HG03520 (cell line): ENCODE results near the gene EP400.
"Not testable (repeated sequence)": the region's sequence is repeated elsewhere in the genome, so short reads cannot be mapped to it uniquely, and the experiment has no call there.

Source experiments
- ATAC-seq: cut with Tn5 transposase; IDR thresholded peaks from one replicate; pipeline ENCODE4 v1.9.1; 2021; ENCODE audit warnings: mild to moderate bottlenecking, moderate library complexity; ENCODE audit not compliant: unreplicated experiment

Gene EP400

GRCh38 chr12:132040906-132041606 lies 91.3 kb downstream of the EP400 start:
- ATAC-seq: no peak

DNA sequence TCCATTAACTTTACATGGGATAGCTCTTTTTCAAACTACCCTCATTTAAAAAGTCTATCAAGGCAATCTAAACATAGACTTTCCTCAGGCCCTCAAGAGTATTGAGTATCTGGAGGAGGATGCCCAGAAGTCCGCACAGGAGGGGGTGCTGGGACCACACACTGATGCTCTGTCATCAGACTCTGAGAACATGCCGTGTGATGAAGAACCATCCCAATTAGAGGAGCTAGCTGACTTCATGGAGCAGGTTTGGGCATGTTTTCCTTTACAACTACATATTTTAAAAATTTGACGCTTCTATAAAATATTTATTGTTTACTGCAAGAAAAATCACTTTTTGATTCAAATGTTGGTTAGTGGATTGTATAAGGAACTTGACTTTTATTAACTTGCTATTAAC lies 93.5 kb downstream of the EP400 start:
- no peak for ATAC-seq

DNA sequence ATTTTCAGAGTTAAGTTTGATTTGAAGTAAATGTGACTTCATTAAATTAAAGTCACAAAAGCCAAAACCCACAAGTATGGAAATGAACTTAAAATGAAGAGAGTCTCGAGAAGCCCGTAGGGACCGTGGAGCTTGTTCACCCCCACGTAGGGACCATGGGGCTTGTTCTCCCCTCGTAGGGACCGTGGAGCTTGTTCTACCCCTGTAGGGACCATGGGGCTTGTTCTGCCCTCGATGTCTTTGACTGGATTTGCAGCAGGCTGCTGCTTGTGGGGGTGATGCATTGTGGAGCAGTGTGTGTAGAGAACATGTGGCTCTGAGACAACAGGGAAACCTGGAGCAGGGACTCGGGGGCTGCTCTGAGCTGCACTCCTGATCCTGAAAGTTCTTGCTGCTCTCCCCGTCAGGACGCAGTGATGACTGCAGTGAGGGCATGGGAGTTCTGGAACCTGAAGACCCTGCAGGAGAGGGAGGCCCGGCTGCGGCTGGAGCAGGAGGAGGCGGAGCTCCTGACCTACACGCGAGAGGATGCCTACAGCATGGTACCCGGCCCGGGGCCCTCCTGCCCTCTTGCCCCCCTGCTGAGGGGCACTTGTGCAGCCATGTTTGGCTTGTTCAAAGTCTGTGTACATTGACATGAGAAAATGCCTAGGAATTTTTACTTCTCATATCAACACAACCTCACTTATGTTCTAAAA lies 94.2 kb downstream of the EP400 start:
- ATAC-seq: no peak

DNA sequence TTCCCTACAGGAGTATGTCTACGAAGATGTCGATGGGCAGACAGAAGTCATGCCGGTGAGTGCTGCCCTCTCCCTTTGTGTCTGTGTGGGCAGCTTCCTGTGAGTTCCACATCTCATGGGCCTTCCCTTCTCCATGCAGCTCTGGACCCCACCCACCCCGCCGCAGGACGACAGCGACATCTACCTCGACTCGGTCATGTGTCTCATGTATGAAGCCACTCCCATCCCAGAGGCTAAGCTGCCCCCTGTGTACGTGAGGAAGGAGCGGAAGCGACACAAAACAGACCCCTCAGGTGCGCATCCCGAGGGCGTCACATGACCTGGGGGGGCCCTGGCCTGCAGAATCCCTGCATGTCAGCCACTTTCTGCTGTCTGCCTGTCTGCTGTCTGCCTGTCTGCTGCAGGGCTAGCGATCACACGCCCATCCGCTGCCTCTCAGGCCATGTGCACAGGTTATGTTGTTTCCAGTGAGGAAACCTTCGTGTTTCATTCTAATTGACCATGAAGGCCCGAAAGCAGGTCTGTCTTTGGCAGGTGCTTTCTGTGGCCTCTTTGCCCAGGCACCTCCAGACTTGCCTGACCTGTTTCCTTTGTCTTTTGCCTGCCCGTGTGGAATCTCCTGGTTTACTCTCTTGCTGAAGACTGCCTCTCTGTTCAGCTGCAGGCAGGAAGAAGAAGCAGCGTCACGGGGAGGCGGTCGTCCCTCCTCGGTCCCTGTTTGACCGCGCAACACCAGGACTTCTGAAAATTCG lies 95.1 kb downstream of the EP400 start:
- no peak for ATAC-seq

- ATAC-seq: no peak
These were observed 96.0 kb downstream of the EP400 start for GRCh38 chr12:132045751-132046150.

DNA sequence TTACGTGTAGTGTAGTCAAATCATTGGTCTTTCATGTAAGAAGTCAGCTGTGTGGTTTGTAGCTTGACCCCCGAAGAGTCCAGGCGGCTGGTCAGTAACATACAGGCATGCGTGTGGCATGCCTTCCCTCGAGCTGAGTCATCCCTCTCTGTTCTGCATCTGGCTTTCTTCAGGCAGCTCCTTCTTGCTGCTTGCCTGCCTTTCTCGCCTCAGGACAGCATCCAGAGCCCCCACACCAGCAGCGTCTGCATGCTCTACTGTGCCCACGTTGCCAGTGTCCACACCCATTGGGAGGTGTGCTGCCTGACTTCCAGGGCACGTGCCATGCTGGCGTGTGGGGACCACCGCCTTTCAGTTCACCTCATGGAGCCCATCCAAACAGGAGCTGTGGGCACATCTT lies 96.8 kb downstream of the EP400 start:
- no peak for ATAC-seq

DNA sequence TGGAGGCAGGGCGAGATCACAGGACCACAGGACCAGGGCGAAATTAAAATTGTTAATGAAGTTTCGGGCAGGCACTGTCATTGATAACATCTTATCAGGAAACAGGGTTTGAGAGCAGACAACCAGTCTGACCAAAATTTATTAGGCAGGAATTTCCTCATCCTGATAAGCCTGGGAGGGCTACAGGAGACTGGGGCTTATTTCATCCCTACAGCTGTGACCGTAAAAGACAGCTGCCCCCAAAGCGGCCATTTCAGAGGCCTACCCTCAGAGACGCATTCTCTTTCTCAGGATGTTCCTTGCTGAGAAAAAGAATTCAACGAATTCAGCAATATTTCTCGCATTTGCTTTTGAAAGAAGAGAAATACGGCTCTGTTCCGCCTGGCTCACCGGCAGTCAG lies 97.9 kb downstream of the EP400 start:
- ATAC-seq: not testable (repeated sequence)

GRCh38 chr12:132049442-132049841 lies 99.7 kb downstream of the EP400 start:
- no peak for ATAC-seq

GRCh38 chr12:132049876-132050275 lies 100.1 kb downstream of the EP400 start:
- no peak for ATAC-seq

- ATAC-seq: not testable (repeated sequence)
These were observed 102.0 kb downstream of the EP400 start for GRCh38 chr12:132051718-132052117.

DNA sequence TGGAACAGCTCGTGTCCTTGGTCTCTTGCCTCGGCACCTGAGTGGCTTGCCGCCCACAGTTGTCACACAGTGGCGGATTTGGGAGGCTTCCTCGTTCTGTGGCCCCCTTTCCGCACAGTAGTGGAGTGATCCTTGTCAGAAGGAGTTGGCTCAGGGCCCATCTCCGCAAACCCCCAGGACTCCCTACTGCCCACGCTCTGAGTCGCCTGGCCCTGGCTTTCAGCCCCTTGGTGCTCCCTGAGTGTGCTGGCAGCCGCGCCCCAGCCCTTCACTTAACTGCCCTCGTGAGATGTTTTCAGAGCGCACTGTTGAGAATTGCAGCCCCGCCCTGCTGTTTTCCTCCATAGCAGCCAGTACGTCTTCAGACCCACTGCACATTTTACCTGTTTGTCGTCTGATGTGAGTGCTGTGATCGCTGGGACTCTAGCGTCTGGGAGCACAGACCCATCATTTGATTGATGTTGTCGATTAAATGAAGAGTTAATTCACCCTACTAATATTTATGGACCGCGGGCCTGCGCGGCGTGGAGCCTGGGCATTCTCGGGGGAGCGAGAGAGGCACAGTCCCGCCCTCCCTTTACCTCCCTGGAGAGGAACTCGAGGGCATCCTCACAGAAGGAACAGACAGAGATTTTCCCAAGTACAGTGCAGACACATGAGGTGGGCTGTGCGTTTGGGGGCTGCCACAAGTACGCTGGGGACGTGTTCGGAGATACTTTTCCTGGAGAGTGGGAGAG lies 102.6 kb downstream of the EP400 start:
- no peak for ATAC-seq

GRCh38 chr12:132053338-132054330 lies 103.9 kb downstream of the EP400 start:
- no peak for ATAC-seq

GRCh38 chr12:132054983-132055382 lies 105.2 kb downstream of the EP400 start:
- ATAC-seq: no peak

DNA sequence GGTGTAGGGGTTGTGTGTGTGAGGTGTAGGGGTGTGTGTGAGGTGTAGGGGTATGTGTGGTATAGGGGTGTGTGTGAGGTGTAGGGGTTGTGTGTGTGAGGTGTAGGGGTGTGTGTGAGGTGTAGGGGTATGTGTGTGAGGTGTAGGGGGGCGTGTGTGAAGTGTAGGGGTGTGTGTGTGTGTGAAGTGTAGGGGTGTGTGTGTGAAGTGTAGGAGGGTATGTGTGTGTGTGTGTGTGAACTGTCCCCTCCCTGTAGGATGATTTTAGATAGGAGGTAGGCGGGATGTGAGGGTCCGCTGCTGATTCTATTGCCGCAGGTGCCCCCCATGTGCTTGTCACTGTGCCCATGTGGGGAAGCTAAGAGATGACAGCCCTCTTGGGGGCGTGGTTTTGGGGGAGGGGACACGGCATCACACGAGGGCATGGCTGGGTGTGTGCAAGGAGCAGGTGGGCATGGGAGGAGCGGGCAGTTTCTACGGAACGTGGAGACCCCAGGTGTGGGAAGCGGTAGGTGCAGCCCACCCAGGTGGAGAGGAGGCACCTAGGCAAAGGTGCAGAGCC lies 105.9 kb downstream of the EP400 start:
- ATAC-seq: no peak

DNA sequence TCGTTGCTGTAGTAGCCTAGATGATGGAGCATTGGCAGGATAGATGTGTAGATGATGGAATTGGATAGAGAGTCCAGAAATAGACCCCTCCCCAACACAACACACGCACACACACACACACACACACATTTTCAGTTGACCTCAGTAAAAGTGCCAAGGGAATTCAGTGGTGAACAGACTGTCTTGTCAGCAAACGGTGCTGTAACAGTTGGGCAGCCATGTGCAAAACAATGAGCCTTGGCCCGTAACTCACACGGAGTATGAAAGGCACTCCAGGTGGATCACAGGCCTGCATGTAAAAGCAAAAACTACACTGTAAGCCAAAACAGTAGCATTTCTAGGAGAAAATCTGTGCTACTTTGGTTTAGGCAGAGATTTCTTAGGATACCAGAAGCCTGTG lies 106.6 kb downstream of the EP400 start:
- no peak for ATAC-seq

DNA sequence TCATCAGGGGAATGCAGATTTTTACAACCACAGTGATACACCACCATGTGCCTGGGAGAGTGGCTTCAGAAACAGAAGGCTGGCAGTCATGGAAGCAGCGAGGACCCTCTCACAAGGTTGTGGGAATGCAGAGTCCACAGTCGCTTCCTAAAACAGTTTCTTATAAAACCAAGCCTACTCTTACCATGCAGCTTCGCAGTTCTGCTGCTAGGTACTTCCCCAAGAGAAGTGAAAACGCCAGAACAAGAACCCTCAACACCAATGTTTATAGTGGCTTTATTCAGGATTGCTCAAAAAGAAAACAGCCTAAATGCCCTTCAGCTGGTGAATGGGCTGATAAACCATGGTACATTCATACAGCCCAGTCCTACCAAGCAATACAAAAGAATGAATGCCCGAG lies 107.2 kb downstream of the EP400 start:
- no peak for ATAC-seq

- no peak for ATAC-seq
These were observed 107.9 kb downstream of the EP400 start for GRCh38 chr12:132057691-132058090.

DNA sequence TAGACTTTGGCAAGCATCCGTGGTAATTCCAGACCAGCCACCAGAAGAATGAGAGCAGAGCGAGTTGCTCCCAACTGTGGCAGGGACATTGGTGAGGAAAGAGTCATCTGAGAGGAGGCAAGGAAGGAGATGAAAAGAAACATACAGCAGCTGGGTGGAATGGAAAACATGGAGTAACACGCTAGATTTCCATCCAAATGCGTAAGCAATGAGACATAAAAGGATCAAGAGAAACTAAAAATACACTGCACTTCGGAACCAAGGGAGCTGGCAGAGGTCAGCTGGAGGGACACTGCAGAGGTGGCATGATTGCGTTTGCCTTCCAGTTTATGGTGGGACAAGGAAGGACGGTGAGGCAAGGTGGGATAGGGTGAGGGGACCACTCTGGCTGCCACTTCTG lies 111.5 kb downstream of the EP400 start:
- no peak for ATAC-seq

DNA sequence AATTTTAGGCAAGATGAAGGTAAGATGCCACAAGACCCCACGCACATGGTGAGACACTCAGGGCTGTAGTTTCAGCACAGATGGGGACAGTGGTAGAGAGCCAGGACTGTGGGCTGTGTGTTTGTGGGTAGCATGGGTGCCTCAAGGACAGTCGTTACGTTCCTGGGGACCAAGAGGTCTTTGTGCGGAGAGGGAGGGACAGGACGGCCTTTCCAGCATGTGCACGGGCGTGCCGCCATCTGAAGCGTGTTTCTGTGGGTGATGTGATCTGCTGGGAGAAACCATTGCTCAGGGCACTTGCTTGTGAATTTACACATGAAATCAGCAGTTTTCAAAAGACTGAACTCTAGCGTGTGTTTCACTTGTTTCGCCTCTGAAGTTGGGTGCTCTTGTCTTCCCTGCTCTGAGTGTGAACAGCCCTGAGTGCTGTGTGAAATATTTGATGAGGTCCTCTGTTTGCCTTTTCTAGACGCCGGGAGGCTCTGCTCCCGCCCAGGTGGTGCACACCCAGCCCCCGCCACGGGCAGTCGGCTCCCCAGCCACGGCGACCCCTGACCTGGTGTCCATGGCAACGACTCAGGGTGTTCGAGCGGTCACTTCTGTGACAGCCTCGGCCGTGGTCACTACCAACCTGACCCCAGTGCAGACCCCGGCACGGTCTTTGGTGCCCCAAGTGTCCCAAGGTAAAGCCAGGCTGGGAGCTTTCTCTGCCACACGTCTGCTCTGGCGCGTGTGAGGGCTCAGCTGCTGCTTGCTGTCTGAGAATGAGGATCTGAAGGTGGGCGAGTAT lies 112.1 kb downstream of the EP400 start:
- ATAC-seq: no peak
